Measurements from ENCODE around the gene SDF2L1. TPM values are rescaled to one million over a fixed set of nuclear protein-coding genes. Genes with fewer than 3 reads are reported as not detected.
"Not testable (repeated sequence)": the region's sequence is repeated elsewhere in the genome, so short reads cannot be mapped to it uniquely, and the experiment has no call there.

Gene SDF2L1
- total and polyA plus RNA-seq, 12 donors, result 14.0 to 83.9 (median 27.4) TPM

- no peak for DNase-seq
- no peaks in the 10 kb centered on the region for H3K9me3 ChIP-seq (replicated peaks in 1 of 3)
- no peak overlapping the region for H3K27ac ChIP-seq
- H3K4me3 ChIP-seq, result peak overlapping the region in 1 of 4 donors; percentile 58
- intact Hi-C loops (cut with DNase I), result no loop called here
- no peaks in the 10 kb centered on the region for H3K27me3 ChIP-seq
- peaks cover 10 to 19% of the 10 kb centered on the region in 2 donors for H3K4me1 ChIP-seq (replicated peaks in 1 of 2)
- TF ChIP-seq CTCF (IDR thresholded peaks at IDR 0.05), result no peak
- 89 to 93% (median 92%) methylated on average over 20 to 22 of the region's 22 CpGs for WGBS, 4 donors
- peaks cover 0 to 7% of the 10 kb centered on the region in 2 donors for H3K36me3 ChIP-seq (replicated peaks in 1 of 2)
Observed at GRCh38 chr22:21643533-21644357, 1.6 kb downstream of the SDF2L1 start.

- H3K4me3 ChIP-seq; H3K9me3 ChIP-seq (replicated peaks in 1 of 3); H3K36me3 ChIP-seq (replicated peaks in 1 of 2); intact Hi-C loops (cut with DNase I); H3K27ac ChIP-seq; H3K27me3 ChIP-seq; DNase-seq: not testable (repeated sequence)
- WGBS, 4 donors, result 88 to 94% (median 92%) methylated on average over 5 to 6 of the region's 6 CpGs
- peaks cover 10 to 19% of the 10 kb centered on the region in 2 donors for H3K4me1 ChIP-seq (replicated peaks in 1 of 2)
Observed at GRCh38 chr22:21645513-21645912, 3.4 kb downstream of the SDF2L1 start.

GRCh38 chr22:21646608-21647590 is 4.8 kb downstream of the SDF2L1 start:
- Histone ChIP-seq H3K4me1 (replicated peaks in 1 of 2) (peaks cover 17 to 19% of the 10 kb centered on the region in 2 donors), H3K9me3 (replicated peaks in 1 of 3) (no peaks in the 10 kb centered on the region), H3K27ac (no peak overlapping the region), H3K36me3 (replicated peaks in 1 of 2) (peaks cover 0 to 7% of the 10 kb centered on the region in 2 donors), H3K27me3 (no peaks in the 10 kb centered on the region), H3K4me3 (no peak overlapping the region)
- peak; percentile 80 to 91 (median 88) for TF ChIP-seq CTCF (IDR thresholded peaks at IDR 0.05)
- TF ChIP-seq POLR2A (IDR thresholded peaks at IDR 0.05), result no peak
- intact Hi-C loops (cut with DNase I), result no loop called here
- DNase-seq, result peak; percentile 76 to 94 (median 88)
- 33 to 43% (median 42%) methylated on average over 12 to 14 of the region's 14 CpGs for WGBS, 4 donors

- Histone ChIP-seq H3K4me3 (no peak overlapping the region), H3K9me3 (replicated peaks in 1 of 3) (no peaks in the 10 kb centered on the region), H3K4me1 (replicated peaks in 1 of 2) (peaks cover 12 to 14% of the 10 kb centered on the region in 2 donors), H3K27me3 (no peaks in the 10 kb centered on the region), H3K36me3 (replicated peaks in 1 of 2) (peaks cover 0 to 4% of the 10 kb centered on the region in 2 donors), H3K27ac (no peak overlapping the region)
- intact Hi-C loops (cut with DNase I), result no loop called here
- WGBS, 4 donors, result 90 to 99% (median 95%) methylated on average over 7 of the region's 7 CpGs
- no peak for DNase-seq
- no peak for TF ChIP-seq CTCF (IDR thresholded peaks at IDR 0.05)
- TF ChIP-seq POLR2A (IDR thresholded peaks at IDR 0.05), result no peak
Observed at GRCh38 chr22:21650280-21650679, 8.2 kb downstream of the SDF2L1 start.
